GM13977 (cell line): ENCODE measurements around the gene NARF.

Experiments used
- DNase-seq: peaks from one replicate; pipeline ENCODE4 v3.0.0; 2012; ENCODE audit warnings: low spot score
- CTCF ChIP-seq: IDR thresholded peaks from 2 replicates; pipeline ENCODE4 v1.5.1; 2012; ENCODE audit warnings: mild to moderate bottlenecking, control low read depth; ENCODE audit not compliant: insufficient read depth; ENCODE audit errors: extremely low read depth, missing control alignments
- in situ Hi-C: fragments of 300-500 bp; cut with MboI; formaldehyde crosslinking; loops from one replicate; pipeline ENCODE4 v1.12.0; 2022; ENCODE audit warnings: low sequenced_read_pairs, low pct_unique_long_range_greater_than_20kb, mixed read lengths, inconsistent platforms; ENCODE audit not compliant: unreplicated experiment

The NARF gene

GRCh38 chr17:82464567-82464929, 6.0 kb downstream of the NARF start:
- in situ Hi-C loops: no loop called here
- DNase-seq: no peak
- TF ChIP-seq CTCF: no peak

- no peak for TF ChIP-seq CTCF
- no peak for DNase-seq
- in situ Hi-C loops: no loop called here
Observed at GRCh38 chr17:82465023-82465603, 6.6 kb downstream of the NARF start.

- TF ChIP-seq CTCF: no peak
- DNase-seq: no peak
- in situ Hi-C loops: no loop called here
Observed at GRCh38 chr17:82468692-82469091, 10.2 kb downstream of the NARF start.

- in situ Hi-C loops: no loop called here
- DNase-seq: no peak
- no peak for TF ChIP-seq CTCF
Observed at GRCh38 chr17:82470065-82470464, 11.5 kb downstream of the NARF start.

- no peak for DNase-seq
- no peak for TF ChIP-seq CTCF
- in situ Hi-C loops: no loop called here
Observed at GRCh38 chr17:82474223-82475010, 15.9 kb downstream of the NARF start.

DNA sequence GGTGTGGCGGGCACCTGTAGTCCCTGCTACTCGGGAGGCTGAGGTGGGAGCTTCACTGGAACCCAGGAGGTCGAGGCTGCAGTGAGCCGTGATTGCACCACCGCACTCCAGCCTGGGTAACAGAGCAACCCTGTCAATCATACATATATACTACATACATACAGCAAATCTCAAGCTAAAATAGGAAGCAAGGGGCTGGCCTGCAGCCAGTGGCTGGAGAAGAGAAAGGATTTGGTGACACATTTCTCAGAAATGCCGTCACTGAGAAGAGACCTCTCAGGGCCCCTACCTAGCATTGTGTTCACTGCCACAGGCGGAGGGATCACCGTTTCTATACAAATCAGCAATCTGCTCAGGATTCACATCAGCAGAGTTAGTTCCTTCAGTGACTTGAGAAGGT, 16.9 kb downstream of the NARF start:
- no peak for DNase-seq
- in situ Hi-C loops: no loop called here
- no peak for TF ChIP-seq CTCF
